Measurements from ENCODE around the gene TNS1. TPM values are rescaled to one million over a fixed set of nuclear protein-coding genes. Genes with fewer than 3 reads are reported as not detected.

Gene TNS1
- total RNA-seq, 2 donors from 2014 or later, result 4.4 to 44.9 TPM

DNA sequence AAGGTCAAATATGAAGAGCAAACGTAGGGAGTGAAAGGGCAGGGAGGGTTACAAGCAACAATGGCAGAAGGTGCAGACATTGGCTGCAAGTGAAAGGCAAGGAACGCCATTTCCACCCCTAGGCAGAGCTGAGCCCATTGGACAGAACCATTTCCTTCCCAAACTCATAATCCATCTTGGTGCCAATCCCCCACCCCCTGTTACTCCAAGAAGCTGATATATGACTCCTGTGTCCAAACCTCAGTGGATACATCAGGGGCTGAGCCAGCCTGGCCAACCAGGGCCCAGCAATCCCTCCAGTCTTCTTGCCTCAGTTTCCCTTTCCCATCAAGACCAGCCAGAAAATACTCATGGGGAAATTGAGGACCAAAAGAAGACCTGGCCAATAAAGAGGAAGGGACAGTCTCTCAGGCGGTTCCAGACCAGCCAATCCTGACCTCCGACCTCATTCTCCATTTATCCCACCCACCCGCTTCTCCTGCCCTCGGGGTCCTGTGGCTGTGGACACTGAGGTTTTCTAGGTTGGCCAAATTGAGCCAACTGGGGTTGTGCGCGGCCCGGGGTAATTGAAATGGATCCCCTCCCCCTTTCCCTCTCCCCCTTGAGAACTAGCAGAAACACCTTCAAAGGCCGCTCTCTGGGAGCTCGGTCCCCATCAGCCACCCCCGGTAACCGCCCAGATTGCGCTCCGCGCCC lies 24.8 kb downstream of the TNS1 start:
- H3K9me3 Mint-ChIP-seq, result no peaks in the 10 kb centered on the region
- H3K4me1 Mint-ChIP-seq, result no peaks in the 10 kb centered on the region
- H3K36me3 Mint-ChIP-seq (ENCODE audit: low read depth), result no peaks in the 10 kb centered on the region
- ATAC-seq (replicated peaks), result no peak
- no peak overlapping the region for H3K4me3 Mint-ChIP-seq
- H3K27me3 Mint-ChIP-seq, result peaks cover 16% of the 10 kb centered on the region
- H3K27ac Mint-ChIP-seq, result no peak overlapping the region

GRCh38 chr2:217976301-217976700 lies 26.5 kb downstream of the TNS1 start:
- Mint-ChIP-seq H3K36me3 (ENCODE audit: low read depth) (no peaks in the 10 kb centered on the region), H3K27ac (no peak overlapping the region), H3K4me1 (no peaks in the 10 kb centered on the region), H3K9me3 (no peaks in the 10 kb centered on the region), H3K4me3 (no peak overlapping the region), H3K27me3 (peaks cover 23% of the 10 kb centered on the region)
- no peak for ATAC-seq (replicated peaks)

- H3K4me1 Mint-ChIP-seq, result no peaks in the 10 kb centered on the region
- no peaks in the 10 kb centered on the region for H3K36me3 Mint-ChIP-seq (ENCODE audit: low read depth)
- peaks cover 25% of the 10 kb centered on the region for H3K27me3 Mint-ChIP-seq
- H3K9me3 Mint-ChIP-seq, result no peaks in the 10 kb centered on the region
- no peak for ATAC-seq (replicated peaks)
- H3K4me3 Mint-ChIP-seq, result no peak overlapping the region
- no peak overlapping the region for H3K27ac Mint-ChIP-seq
These were observed 27.2 kb downstream of the TNS1 start for GRCh38 chr2:217975626-217976025.

- H3K4me3 Mint-ChIP-seq, result no peak overlapping the region
These were observed 28.3 kb downstream of the TNS1 start for GRCh38 chr2:217974389-217975005.

DNA sequence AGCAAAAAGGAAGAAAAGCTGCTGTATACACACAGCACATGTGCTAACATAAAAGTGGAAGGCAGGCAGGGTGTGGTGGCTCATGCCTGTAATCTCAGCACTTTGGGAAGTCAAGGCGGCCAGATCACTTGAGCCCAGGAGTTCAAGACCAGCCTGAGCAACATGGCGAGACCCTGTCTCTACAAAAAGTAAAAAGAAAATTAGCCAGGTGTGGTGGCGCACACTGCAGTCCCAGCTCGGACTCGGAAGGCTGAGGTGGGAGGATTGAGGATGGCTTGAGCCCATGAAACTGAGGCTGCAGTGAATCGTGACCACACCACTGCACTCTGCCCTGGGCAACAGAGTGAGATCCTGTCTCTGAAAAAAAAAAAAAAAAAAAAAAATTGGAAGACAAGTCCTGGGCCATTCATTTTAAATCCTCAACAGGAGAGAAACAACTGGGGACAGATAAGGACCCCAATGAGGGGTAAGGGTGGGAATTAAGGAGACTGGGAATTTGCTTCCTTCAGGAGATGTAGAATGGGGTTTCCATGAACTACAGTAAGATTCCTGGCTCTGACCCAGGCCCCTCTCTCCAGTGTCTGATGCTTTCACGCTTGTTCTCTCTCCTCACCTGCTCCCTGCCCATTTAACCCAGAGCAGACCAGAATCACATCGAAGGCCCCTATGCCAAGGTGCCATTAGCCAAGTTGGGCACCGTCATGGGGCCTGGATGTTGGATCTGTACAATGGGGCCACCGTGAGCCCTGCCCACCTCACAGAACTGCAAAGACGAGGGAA lies 29.6 kb downstream of the TNS1 start:
- H3K27me3 Mint-ChIP-seq, result peaks cover 27% of the 10 kb centered on the region
- no peak overlapping the region for H3K27ac Mint-ChIP-seq
- no peaks in the 10 kb centered on the region for H3K9me3 Mint-ChIP-seq
- H3K4me3 Mint-ChIP-seq, result no peak overlapping the region
- no peak for ATAC-seq (replicated peaks)
- H3K4me1 Mint-ChIP-seq, result no peaks in the 10 kb centered on the region
- H3K36me3 Mint-ChIP-seq (ENCODE audit: low read depth), result no peaks in the 10 kb centered on the region

More at GRCh38 chr2:217974389-217975005, 28.3 kb downstream of the TNS1 start:
- ATAC-seq (replicated peaks), result no peak
- H3K4me1 Mint-ChIP-seq, result no peaks in the 10 kb centered on the region
- H3K9me3 Mint-ChIP-seq, result no peaks in the 10 kb centered on the region
- H3K27ac Mint-ChIP-seq, result no peak overlapping the region
- H3K36me3 Mint-ChIP-seq (ENCODE audit: low read depth), result no peaks in the 10 kb centered on the region
- peaks cover 31% of the 10 kb centered on the region for H3K27me3 Mint-ChIP-seq

- Mint-ChIP-seq H3K4me3 (no peak overlapping the region), H3K27ac (no peak overlapping the region), H3K27me3 (peaks cover 31% of the 10 kb centered on the region), H3K36me3 (ENCODE audit: low read depth) (no peaks in the 10 kb centered on the region), H3K4me1 (no peaks in the 10 kb centered on the region), H3K9me3 (no peaks in the 10 kb centered on the region)
- no peak for ATAC-seq (replicated peaks)
These were observed 30.3 kb downstream of the TNS1 start for GRCh38 chr2:217972490-217972889.

DNA sequence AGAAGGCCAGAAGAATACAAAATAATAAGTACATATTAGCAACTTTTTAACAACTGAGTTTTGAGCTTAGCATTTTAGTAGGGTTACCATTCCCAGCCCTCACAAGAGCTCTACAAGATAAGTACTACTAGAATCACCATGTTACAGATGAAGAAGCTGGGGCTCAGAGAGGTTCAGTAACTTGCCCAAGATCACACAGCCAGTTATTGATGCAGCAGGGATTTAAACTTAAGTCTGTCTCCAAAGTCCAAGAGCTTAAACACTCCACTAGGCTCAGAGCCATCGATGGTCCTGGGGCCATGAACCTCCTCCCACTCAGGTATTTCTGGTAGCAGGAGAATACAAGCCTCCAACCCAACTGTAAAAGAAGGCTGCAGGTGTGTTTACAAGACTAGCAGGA lies 30.8 kb downstream of the TNS1 start:
- ATAC-seq (replicated peaks), result no peak
- Mint-ChIP-seq H3K27me3 (peaks cover 32% of the 10 kb centered on the region), H3K4me3 (no peak overlapping the region), H3K9me3 (no peaks in the 10 kb centered on the region), H3K36me3 (ENCODE audit: low read depth) (no peaks in the 10 kb centered on the region), H3K27ac (no peak overlapping the region), H3K4me1 (no peaks in the 10 kb centered on the region)

GRCh38 chr2:217971166-217971565 lies 31.6 kb downstream of the TNS1 start:
- Mint-ChIP-seq H3K36me3 (ENCODE audit: low read depth) (no peaks in the 10 kb centered on the region), H3K4me3 (no peak overlapping the region), H3K9me3 (no peaks in the 10 kb centered on the region), H3K27ac (no peak overlapping the region), H3K4me1 (no peaks in the 10 kb centered on the region), H3K27me3 (peaks cover 32% of the 10 kb centered on the region)
- ATAC-seq (replicated peaks), result no peak

DNA sequence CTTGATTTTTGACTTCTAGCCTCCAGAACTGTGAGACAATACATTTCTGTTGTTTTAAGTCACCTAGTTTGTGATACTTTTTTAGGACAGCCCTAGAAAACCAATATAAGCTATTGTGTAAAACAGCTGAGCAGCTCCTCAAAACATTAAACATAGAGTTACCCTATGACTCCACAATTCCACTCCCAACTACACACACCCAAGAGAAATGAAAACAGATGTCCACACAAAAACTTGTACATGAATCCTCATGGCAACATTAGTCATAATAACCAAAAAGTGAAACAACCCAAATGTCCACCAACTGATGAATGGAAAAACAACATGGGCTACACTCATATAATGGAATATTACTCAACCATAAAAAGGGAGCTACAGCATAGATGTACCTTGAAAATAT lies 32.6 kb downstream of the TNS1 start:
- no peaks in the 10 kb centered on the region for H3K4me1 Mint-ChIP-seq
- ATAC-seq (replicated peaks), result no peak
- H3K36me3 Mint-ChIP-seq (ENCODE audit: low read depth), result no peaks in the 10 kb centered on the region
- peaks cover 38% of the 10 kb centered on the region for H3K27me3 Mint-ChIP-seq
- no peaks in the 10 kb centered on the region for H3K9me3 Mint-ChIP-seq
- no peak overlapping the region for H3K4me3 Mint-ChIP-seq
- H3K27ac Mint-ChIP-seq, result no peak overlapping the region

GRCh38 chr2:217969588-217969987 lies 33.2 kb downstream of the TNS1 start:
- H3K36me3 Mint-ChIP-seq (ENCODE audit: low read depth), result no peaks in the 10 kb centered on the region
- no peaks in the 10 kb centered on the region for H3K4me1 Mint-ChIP-seq
- ATAC-seq (replicated peaks), result no peak
- no peaks in the 10 kb centered on the region for H3K9me3 Mint-ChIP-seq
- peaks cover 40% of the 10 kb centered on the region for H3K27me3 Mint-ChIP-seq
- no peak overlapping the region for H3K27ac Mint-ChIP-seq
- no peak overlapping the region for H3K4me3 Mint-ChIP-seq

GRCh38 chr2:217968023-217968422 lies 34.8 kb downstream of the TNS1 start:
- Mint-ChIP-seq H3K4me1 (no peaks in the 10 kb centered on the region), H3K4me3 (no peak overlapping the region), H3K9me3 (no peaks in the 10 kb centered on the region), H3K36me3 (ENCODE audit: low read depth) (no peaks in the 10 kb centered on the region), H3K27me3 (peaks cover 32% of the 10 kb centered on the region), H3K27ac (no peak overlapping the region)
- no peak for ATAC-seq (replicated peaks)

- no peak overlapping the region for H3K27ac Mint-ChIP-seq
- H3K27me3 Mint-ChIP-seq, result peaks cover 28% of the 10 kb centered on the region
- H3K9me3 Mint-ChIP-seq, result no peaks in the 10 kb centered on the region
- no peaks in the 10 kb centered on the region for H3K36me3 Mint-ChIP-seq (ENCODE audit: low read depth)
- no peak overlapping the region for H3K4me3 Mint-ChIP-seq
- H3K4me1 Mint-ChIP-seq, result no peaks in the 10 kb centered on the region
- ATAC-seq (replicated peaks), result no peak
These were observed 36.2 kb downstream of the TNS1 start for GRCh38 chr2:217966423-217967070.

DNA sequence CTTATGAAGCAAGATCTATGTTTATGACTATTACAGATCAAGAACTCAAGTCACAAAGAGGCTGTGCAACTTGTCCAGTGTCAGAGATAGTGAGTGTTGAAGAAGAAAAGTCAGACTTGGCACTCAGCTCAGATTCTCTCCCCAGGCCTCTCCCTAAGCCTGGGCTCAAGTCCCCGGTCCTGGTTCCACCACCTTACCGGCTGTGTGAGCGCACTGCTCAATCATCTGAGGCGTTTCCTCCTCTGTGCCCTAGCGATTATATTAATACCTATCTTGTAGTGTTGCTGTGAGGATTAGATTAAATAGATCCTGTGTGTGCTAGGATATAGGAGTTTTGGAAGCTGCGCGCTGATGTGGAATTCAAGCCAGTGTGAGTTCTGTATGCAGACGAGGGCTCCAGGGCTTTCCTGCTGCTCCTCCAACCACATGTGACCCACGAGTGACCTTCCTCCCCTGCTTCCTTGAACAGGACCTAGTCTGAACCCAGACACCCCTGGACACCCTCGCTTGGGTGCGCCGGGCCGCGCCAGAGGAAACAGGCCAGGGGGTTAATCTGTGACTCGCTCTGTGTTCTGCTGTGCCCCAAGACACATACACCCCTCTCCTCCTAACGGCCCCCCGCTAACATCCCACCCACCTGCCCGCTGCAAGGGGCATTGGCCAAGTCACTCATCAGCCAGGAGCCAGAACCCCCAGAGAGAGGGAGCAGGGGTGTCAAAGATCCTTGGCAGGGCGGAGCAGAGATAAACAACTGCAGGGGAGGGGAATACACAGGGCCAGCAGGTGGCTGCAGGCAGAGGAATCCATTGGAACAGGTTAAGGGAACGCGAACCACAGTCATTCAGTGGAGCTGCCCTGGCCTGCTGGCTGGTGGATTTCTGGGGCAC lies 38.3 kb downstream of the TNS1 start:
- Mint-ChIP-seq H3K27me3 (peaks cover 14% of the 10 kb centered on the region), H3K27ac (no peak overlapping the region), H3K9me3 (no peaks in the 10 kb centered on the region), H3K4me3 (no peak overlapping the region), H3K36me3 (ENCODE audit: low read depth) (no peaks in the 10 kb centered on the region), H3K4me1 (no peaks in the 10 kb centered on the region)
- ATAC-seq (replicated peaks), result no peak

DNA sequence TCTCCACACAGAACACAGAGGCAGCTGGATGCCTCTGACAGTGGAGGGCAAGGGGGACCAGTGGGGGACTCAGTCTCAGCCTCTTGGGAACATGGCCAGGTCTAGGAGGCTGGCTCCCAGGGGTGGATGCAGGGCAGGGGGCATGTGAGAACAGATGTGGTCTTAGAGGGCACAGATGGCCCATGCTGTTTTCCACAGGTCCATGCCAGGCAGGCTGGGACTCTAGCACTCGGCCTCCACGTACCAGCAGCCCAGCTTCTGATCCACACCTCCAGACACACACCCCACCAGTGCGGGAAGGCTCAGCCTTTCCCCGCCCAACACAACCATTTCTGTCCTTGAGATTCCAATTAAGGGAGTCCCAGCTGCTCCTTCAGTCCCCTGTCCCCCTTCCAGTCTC lies 42.4 kb downstream of the TNS1 start:
- Mint-ChIP-seq H3K9me3 (no peaks in the 10 kb centered on the region), H3K27ac (no peak overlapping the region), H3K27me3 (peaks cover 10% of the 10 kb centered on the region), H3K36me3 (ENCODE audit: low read depth) (no peaks in the 10 kb centered on the region), H3K4me3 (no peak overlapping the region), H3K4me1 (no peaks in the 10 kb centered on the region)
- no peak for ATAC-seq (replicated peaks)
